ENCODE measurements around the gene PSME2. TPM values are rescaled to one million over a fixed set of nuclear protein-coding genes. Genes with fewer than 3 reads are reported as not detected.

PSME2 gene
- total and polyA plus RNA-seq, 2 of the 13 experiments (the other 11 are each of a cell fraction or from before 2014, with no cell fraction given): 332 to 716 TPM

GRCh38 chr14:24176599-24176998 is 30.2 kb upstream of the PSME2 start (continued):
- 0 out of 2 replicates have a peak, but pooled peaks have one; percentile 7 for TF ChIP-seq ZBTB46 (CRISPR knock-in tag; IDR thresholded peaks at IDR 0.05; ENCODE audit: borderline replicate concordance)
- 0 out of 2 replicates have a peak, but pooled peaks have one; percentile 13 for TF ChIP-seq KMT2A (CRISPR knock-in tag; IDR thresholded peaks at IDR 0.05)
- TF ChIP-seq PAWR (CRISPR knock-in tag; IDR thresholded peaks at IDR 0.05; ENCODE audit: borderline replicate concordance): 0 out of 2 replicates have a peak, but pooled peaks have one; percentile 57

GRCh38 chr14:24172871-24173281 is 26.5 kb upstream of the PSME2 start:
- no peaks in the 10 kb centered on the region for H3K4me1 ChIP-seq (ENCODE audit: insufficient read depth, low read length)
- no peaks in the 10 kb centered on the region for H4K20me1 ChIP-seq (ENCODE audit: insufficient read depth, low read length)
- no peaks in the 10 kb centered on the region for H3K79me2 ChIP-seq (ENCODE audit: insufficient read depth, low read length)
- ChIA-PET CTCF (ENCODE audit: low intra/inter-chr PET ratio, low total read pairs) (no interaction called here), POLR2A (interaction anchor here (1.0 to 3.3 kb wide), 4 partner anchors 8 to 26 kb away, joined by 3 to 13 read pairs (median 8); partner anchors contain the start of genes IRF9, PSME2 and RNF31)
- no peak overlapping the region for H3K27ac ChIP-seq (ENCODE audit: extremely low read length, insufficient read depth, low read length)
- no peaks in the 10 kb centered on the region for H3K27me3 ChIP-seq (ENCODE audit: control insufficient read depth in 1 of 2, insufficient read depth in 2 of 2, low read length in 2 of 2)
- no peak overlapping the region for H3K4me3 ChIP-seq (replicated peaks in 1 of 3; ENCODE audit: insufficient read depth in 1 of 3, low read depth in 2 of 3, low read length in 3 of 3)
- H3K9me3 ChIP-seq (ENCODE audit: low read length): no peaks in the 10 kb centered on the region
- in situ Hi-C loops (cut with HindIII; ENCODE audit: extremely low pct_ligation_motif_present, low pct_unique_long_range_greater_than_20kb) (no loop called here), intact Hi-C loops (cut with micrococcal nuclease; ENCODE audit: unreplicated experiment) (no loop called here)
- DNase-seq (ENCODE audit: low spot score) (no peak), FAIRE-seq (no peak), ATAC-seq (peak; percentile 12)
- no peak overlapping the region for H3K4me2 ChIP-seq (ENCODE audit: low read depth, low read length)
- H3K36me3 ChIP-seq (replicated peaks in 1 of 2; ENCODE audit: control insufficient read depth in 1 of 2, insufficient read depth in 2 of 2, low read length in 2 of 2): peaks cover 4 to 9% of the 10 kb centered on the region in 2 experiments; a peak in 3 of 5 replicates
- no peak overlapping the region for H2AFZ ChIP-seq (ENCODE audit: low read length)
- no TSS peak for BruUV-seq (replicated peaks)
- WGBS (ENCODE audit: low lambda C conversion rate): 92% methylated on average over 20 of the region's 20 CpGs
- no peak overlapping the region for H3K9ac ChIP-seq (ENCODE audit: insufficient read depth, low read depth, low read length)
- peak; percentile 76 for TF ChIP-seq ZBTB38 (CRISPR knock-in tag; IDR thresholded peaks at IDR 0.05)
- TF ChIP-seq ZNF770 (CRISPR knock-in tag; IDR thresholded peaks at IDR 0.05): no peak
- TF ChIP-seq ARID5B (CRISPR knock-in tag; IDR thresholded peaks at IDR 0.05): no peak
- no peak for TF ChIP-seq HNRNPL (IDR thresholded peaks at IDR 0.05; ENCODE audit: low read depth, low read length)
- TF ChIP-seq GRHL1 (CRISPR knock-in tag; conservative IDR thresholded peaks at IDR 0.05): no peak
- no peak for TF ChIP-seq HCFC1 (IDR thresholded peaks at IDR 0.05; ENCODE audit: low read depth, low read length)
- TF ChIP-seq GATAD2A (CRISPR knock-in tag; IDR thresholded peaks at IDR 0.05): no peak
- TF ChIP-seq NCOA2 (CRISPR knock-in tag; IDR thresholded peaks at IDR 0.05): no peak
- no peak for TF ChIP-seq E2F1 (CRISPR knock-in tag; IDR thresholded peaks at IDR 0.05)
